NCI-H2196 treated with DMSO at 0.1 percent for 48 hours (cell line): Measurements from ENCODE around the gene KIF17.

ENCODE experiments used
- DNase-seq: peaks from one replicate; lab custom pipeline; 2025; ENCODE audit not compliant: unreplicated experiment; lab: John Stamatoyannopoulos, UW

Gene KIF17

GRCh38 chr1:20632386-20632785 lies 85.4 kb downstream of the KIF17 start:
- DNase-seq, result no peak

- no peak for DNase-seq
Measured at GRCh38 chr1:20630729-20631128, 87.1 kb downstream of the KIF17 start.

- no peak for DNase-seq
Measured at GRCh38 chr1:20626524-20626923, 91.3 kb downstream of the KIF17 start.

- DNase-seq, result no peak
Measured at GRCh38 chr1:20626098-20626427, 91.7 kb downstream of the KIF17 start.

- no peak for DNase-seq
Measured at GRCh38 chr1:20625176-20626097, 92.4 kb downstream of the KIF17 start.

- DNase-seq, result no peak
Measured at GRCh38 chr1:20624709-20625108, 93.1 kb downstream of the KIF17 start.

GRCh38 chr1:20621012-20621411 lies 96.8 kb downstream of the KIF17 start:
- no peak for DNase-seq

GRCh38 chr1:20619999-20620398 lies 97.8 kb downstream of the KIF17 start:
- no peak for DNase-seq

GRCh38 chr1:20618550-20618949 lies 99.3 kb downstream of the KIF17 start:
- no peak for DNase-seq

- no peak for DNase-seq
Measured at GRCh38 chr1:20616847-20617487, 100.8 kb downstream of the KIF17 start.

GRCh38 chr1:20615946-20616846 lies 101.6 kb downstream of the KIF17 start:
- DNase-seq, result no peak

- no peak for DNase-seq
Measured at GRCh38 chr1:20614131-20614579, 103.7 kb downstream of the KIF17 start.
